ENCODE data around the gene CDH23.

GRCh38 chr10:71496927-71497762, 100.4 kb downstream of the CDH23 start:
- TF ChIP-seq GATA2 (IDR thresholded peaks at IDR 0.05; ENCODE audit: low read depth, low read length): no peak
- TF ChIP-seq GATA3 (IDR thresholded peaks at IDR 0.05; ENCODE audit: low read depth, low read length): no peak

Measured in SH-SY5Y (cell line).